H9 (cell line): ENCODE results near the gene CCNT2. TPM values are rescaled to one million over a fixed set of nuclear protein-coding genes. Genes with fewer than 3 reads are reported as not detected.
A peak's percentile ranks its signal among the peaks of the same experiment; 100 is the strongest.

Experiments used
- DNase-seq: peaks from one replicate; pipeline ENCODE4 v3.0.0-alpha.2; 2017
- H2AFZ ChIP-seq: one replicate; pipeline ENCODE4 v1.6.1; 2013; ENCODE audit warnings: mild to moderate bottlenecking, low read length, control low read depth, moderate library complexity
- H2AK5ac ChIP-seq: 2 replicates; pipeline ENCODE4 v1.6.1; 2013; ENCODE audit warnings: low read length, control low read depth, mixed read lengths; ENCODE audit not compliant: insufficient read length
- H2BK120ac ChIP-seq: one replicate; pipeline ENCODE4 v1.6.1; 2013; ENCODE audit warnings: low read depth, mild to moderate bottlenecking, low read length, control low read depth, inconsistent platforms; ENCODE audit not compliant: poor library complexity, severe bottlenecking
- H2BK12ac ChIP-seq: 2 replicates; pipeline ENCODE4 v1.6.1; 2013; ENCODE audit warnings: low read length, control low read depth, mixed read lengths, low read depth; ENCODE audit not compliant: insufficient read length
- H2BK15ac ChIP-seq: 2 replicates; pipeline ENCODE4 v1.6.1; 2013; ENCODE audit warnings: low read depth, low read length, control low read depth
- H2BK20ac ChIP-seq: one replicate; pipeline ENCODE4 v1.6.1; 2013; ENCODE audit warnings: low read depth, mild to moderate bottlenecking, low read length, control low read depth, inconsistent platforms; ENCODE audit not compliant: poor library complexity, severe bottlenecking
- H2BK5ac ChIP-seq: 2 replicates; pipeline ENCODE4 v1.6.1; 2013; ENCODE audit warnings: low read length, control low read depth, mixed read lengths; ENCODE audit not compliant: insufficient read length
- H3K14ac ChIP-seq: 2 replicates; pipeline ENCODE4 v1.6.1; 2013; ENCODE audit warnings: low read length, control low read depth; ENCODE audit not compliant: insufficient read depth
- H3K18ac ChIP-seq: 2 replicates; pipeline ENCODE4 v1.6.1; 2013; ENCODE audit warnings: low read depth, mild to moderate bottlenecking, mixed read lengths, low read length, control low read depth; ENCODE audit not compliant: insufficient read length
- H3K23ac ChIP-seq: 2 replicates; pipeline ENCODE4 v1.6.1; 2013; ENCODE audit warnings: low read length, control low read depth, mixed read lengths, low read depth; ENCODE audit not compliant: insufficient read length
- H3K23me2 ChIP-seq: 2 replicates; pipeline ENCODE4 v1.6.1; 2013; ENCODE audit warnings: low read depth, mild to moderate bottlenecking, mixed read lengths, low read length, control low read depth; ENCODE audit not compliant: insufficient read length, poor library complexity, severe bottlenecking
- H3K27ac ChIP-seq: 2 replicates; pipeline ENCODE4 v1.5.1; 2013; ENCODE audit warnings: low read length, control low read depth, mixed read lengths, low read depth; ENCODE audit not compliant: insufficient read length
- H3K27me3 ChIP-seq: 2 replicates; pipeline ENCODE4 v1.6.1; 2013; ENCODE audit warnings: low read length, control low read depth, inconsistent platforms; ENCODE audit not compliant: insufficient read depth
- H3K4ac ChIP-seq: 2 replicates; pipeline ENCODE4 v1.6.1; 2013; ENCODE audit warnings: low read depth, mild to moderate bottlenecking, control low read depth, inconsistent platforms, low read length, moderate library complexity
- H3K4me1 ChIP-seq: 2 replicates; pipeline ENCODE4 v1.6.1; 2013; ENCODE audit warnings: low read length, control low read depth, inconsistent platforms; ENCODE audit not compliant: insufficient read depth
- H3K4me2 ChIP-seq: 2 replicates; pipeline ENCODE4 v1.6.1; 2013; ENCODE audit warnings: low read length, control low read depth, mixed read lengths; ENCODE audit not compliant: insufficient read length, insufficient read depth
- H3K56ac ChIP-seq: 2 replicates; pipeline ENCODE4 v1.6.1; 2013; ENCODE audit warnings: low read depth, mild to moderate bottlenecking, mixed read lengths, low read length, control low read depth; ENCODE audit not compliant: insufficient read length
- H3K79me1 ChIP-seq: 2 replicates; pipeline ENCODE4 v1.6.1; 2013; ENCODE audit warnings: low read depth, mild to moderate bottlenecking, moderate library complexity, low read length, control low read depth, inconsistent platforms; ENCODE audit not compliant: insufficient read depth, poor library complexity, severe bottlenecking
- H3K79me2 ChIP-seq: 2 replicates; pipeline ENCODE4 v1.6.1; 2013; ENCODE audit warnings: low read length, control low read depth, inconsistent platforms; ENCODE audit not compliant: insufficient read depth
- H3K9ac ChIP-seq: 2 replicates; pipeline ENCODE4 v1.6.1; 2013; ENCODE audit warnings: low read length, control low read depth, mixed read lengths; ENCODE audit not compliant: insufficient read length; ENCODE audit errors: extremely low read depth
- H3K9me3 ChIP-seq: one replicate; pipeline ENCODE4 v1.6.1; 2013; ENCODE audit warnings: low read depth, low read length, inconsistent platforms; ENCODE audit not compliant: control insufficient read depth
- H3T11ph ChIP-seq: one replicate; pipeline ENCODE4 v1.6.1; 2013; ENCODE audit warnings: mild to moderate bottlenecking, low read length, control low read depth, inconsistent platforms
- H4K20me1 ChIP-seq: one replicate; pipeline ENCODE4 v1.6.1; 2013; ENCODE audit not compliant: control insufficient read depth, insufficient read length, insufficient read depth
- H4K5ac ChIP-seq: 2 replicates; pipeline ENCODE4 v1.6.1; 2013; ENCODE audit warnings: low read depth, mild to moderate bottlenecking, mixed read lengths, low read length, control low read depth; ENCODE audit not compliant: insufficient read length
- H4K8ac ChIP-seq: replicated peaks from 2 replicates; pipeline ENCODE4 v1.6.1; 2013; ENCODE audit warnings: low read length, control low read depth, mixed read lengths, low read depth; ENCODE audit not compliant: insufficient read length
- H4K91ac ChIP-seq: 2 replicates; pipeline ENCODE4 v1.6.1; 2013; ENCODE audit warnings: low read depth, mild to moderate bottlenecking, moderate library complexity, mixed read lengths, low read length, control low read depth; ENCODE audit not compliant: insufficient read length
- H3K27ac Mint-ChIP-seq, 3 experiments: 2 replicates in 2 of 3; 3 replicates in 1 of 3; pipeline ENCODE4 v1.8.0; 2020 to 2021; ENCODE audit warnings: mixed read lengths in 3 of 3, mild to moderate bottlenecking in 1 of 3, moderate library complexity in 1 of 3
- H3K27me3 Mint-ChIP-seq: 2 replicates; pipeline ENCODE4 v1.8.0; 2021; ENCODE audit warnings: low read depth, mild to moderate bottlenecking, moderate library complexity, mixed read lengths
- H3K36me3 Mint-ChIP-seq, 3 experiments: 2 replicates in 2 of 3; 3 replicates in 1 of 3; pipeline ENCODE4 v1.8.0; 2020 to 2021; ENCODE audit warnings: low read depth in 3 of 3, mixed read lengths in 3 of 3; ENCODE audit not compliant: insufficient read depth in 1 of 3
- H3K4me1 Mint-ChIP-seq, 2 experiments: 2 replicates each; pipeline ENCODE4 v1.8.0; 2020; ENCODE audit warnings: mixed read lengths in 2 of 2
- H3K4me3 Mint-ChIP-seq, 2 experiments: 2 replicates in 1 of 2; 3 replicates in 1 of 2; pipeline ENCODE4 v1.8.0; 2020 to 2021; ENCODE audit warnings: mild to moderate bottlenecking in 2 of 2, mixed read lengths in 2 of 2, moderate library complexity in 1 of 2
- H3K9me3 Mint-ChIP-seq, 2 experiments: 2 replicates in 1 of 2; 3 replicates in 1 of 2; pipeline ENCODE4 v1.8.0; 2020; ENCODE audit warnings: mild to moderate bottlenecking in 2 of 2, mixed read lengths in 2 of 2, moderate library complexity in 1 of 2
- CTCF ChIP-seq: fragments of 200-600 bp; sonication (generic); conservative IDR thresholded peaks from 3 replicates; pipeline ENCODE4 v1.8.0; 2021; ENCODE audit warnings: antibody characterized with exemption, mild to moderate bottlenecking
- WGBS: extraction: QIAGEN DNeasy Blood & Tissue Kit; methylation state at CpG from one replicate; pipeline ENCODE4 v1.1.7; 2013; ENCODE audit warnings: missing lambda C conversion rate, low lambda C conversion rate, mixed read lengths; ENCODE audit not compliant: insufficient read length; ENCODE audit errors: extremely low coverage; 5-methylcytosine and 5-hydroxymethylcytosine counted together
- total RNA-seq: library from RNA; stranded (reverse); gene quantifications from 2 replicates; pipeline ENCODE4 v1.2.1, GENCODE V29; 2021

The CCNT2 gene
- total RNA-seq, 1 experiment from 2014 or later: 42.0 TPM

GRCh38 chr2:134927195-134927594, 8.6 kb downstream of the CCNT2 start:
- Histone ChIP-seq H2BK20ac (no peak overlapping the region), H3K27me3 (no peaks in the 10 kb centered on the region), H4K91ac (no peak overlapping the region), H2AK5ac (no peak overlapping the region), H3K79me2 (peaks cover 59% of the 10 kb centered on the region; the same call in 1 of the 2 replicates), H3K79me1 (peaks cover 7% of the 10 kb centered on the region), H3K4me2 (no peak overlapping the region), H3K4ac (no peak overlapping the region), H2BK12ac (no peak overlapping the region), H3K4me1 (peaks cover 3% of the 10 kb centered on the region; the same call in 1 of the 2 replicates), H4K8ac (no peak overlapping the region), H3T11ph (no peak overlapping the region), H2BK5ac (no peak overlapping the region), H2AFZ (no peak overlapping the region), H2BK120ac (no peak overlapping the region), H4K5ac (no peak overlapping the region), H4K20me1 (no peaks in the 10 kb centered on the region), H3K23ac (no peak overlapping the region), H3K18ac (no peak overlapping the region), H3K27ac (no peak overlapping the region), H3K9me3 (no peaks in the 10 kb centered on the region), H3K56ac (no peak overlapping the region), H3K14ac (no peak overlapping the region), H3K9ac (no peak overlapping the region), H2BK15ac (no peak overlapping the region), H3K23me2 (no peaks in the 10 kb centered on the region)
- H3K36me3 Mint-ChIP-seq: peaks cover 1 to 35% (median 17%) of the 10 kb centered on the region in 3 experiments; a peak in 6 of 7 replicates
- peaks cover 21 to 30% of the 10 kb centered on the region in 2 experiments for H3K4me1 Mint-ChIP-seq
- no peak for DNase-seq
- TF ChIP-seq CTCF: no peak
- no peak overlapping the region for H3K4me3 Mint-ChIP-seq
- no peaks in the 10 kb centered on the region for H3K9me3 Mint-ChIP-seq
- WGBS: no CpG with 5 or more reads among the region's 3 CpGs
- 0 out of 7 replicates have a peak overlapping the region, but pooled peaks of 1 of the 3 experiments have one; percentile 58 for H3K27ac Mint-ChIP-seq
- no peaks in the 10 kb centered on the region for H3K27me3 Mint-ChIP-seq
